Sigmoid colon (tissue), 4 donors: Measurements from ENCODE around the gene RAB7A.
"Not testable (repeated sequence)": the region's sequence is repeated elsewhere in the genome, so short reads cannot be mapped to it uniquely, and the experiment has no call there.

ENCODE experiments used
- POLR2A ChIP-seq, 2 donors: fragments of 450-650 bp; IDR thresholded peaks; one replicate each; pipeline ENCODE4 v1.6.1; 2016; ENCODE audit warnings: antibody characterized with exemption in 2 of 2, mild to moderate bottlenecking in 2 of 2, moderate library complexity in 2 of 2
- POLR2AphosphoS5 ChIP-seq, 4 donors: sonication (generic); formaldehyde crosslinking; IDR thresholded peaks; one replicate each; pipeline ENCODE4 v1.6.1; 2017; ENCODE audit warnings: antibody characterized with exemption in 4 of 4
- TF ChIP-seq, protein P1 (sequence below), 4 experiments: fragments of 450-650 bp in 3 of 4; fragments of 200-600 bp in 1 of 4; IDR thresholded peaks; one replicate each; pipeline ENCODE4 v1.5.1; 2016 to 2019; ENCODE audit warnings: antibody characterized with exemption in 4 of 4, mild to moderate bottlenecking in 3 of 4, moderate library complexity in 2 of 4

DNA sequence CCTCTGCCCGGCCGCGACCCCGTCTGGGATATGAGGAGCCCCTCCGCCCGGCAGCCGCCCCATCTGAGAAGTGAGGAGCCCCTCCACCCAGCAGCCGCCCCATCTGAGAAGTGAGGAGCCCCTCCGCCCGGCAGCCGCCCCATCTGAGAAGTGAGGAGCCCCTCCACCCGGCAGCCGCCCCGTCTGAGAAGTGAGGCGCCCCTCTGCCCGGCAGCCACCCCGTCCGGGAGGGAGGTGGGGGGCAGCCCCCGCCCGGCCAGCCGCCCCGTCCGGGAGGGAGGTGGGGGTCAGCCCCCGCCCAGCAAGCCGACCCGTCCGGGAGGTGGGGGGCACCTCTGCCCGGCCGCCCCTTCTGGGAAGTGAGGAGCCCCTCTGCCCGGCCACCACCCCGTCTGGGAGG lies 47.2 kb downstream of the RAB7A start:
- TF ChIP-seq POLR2AphosphoS5, POLR2A (IDR thresholded peaks at IDR 0.05): not testable (repeated sequence)
- TF ChIP-seq, protein P1, sequence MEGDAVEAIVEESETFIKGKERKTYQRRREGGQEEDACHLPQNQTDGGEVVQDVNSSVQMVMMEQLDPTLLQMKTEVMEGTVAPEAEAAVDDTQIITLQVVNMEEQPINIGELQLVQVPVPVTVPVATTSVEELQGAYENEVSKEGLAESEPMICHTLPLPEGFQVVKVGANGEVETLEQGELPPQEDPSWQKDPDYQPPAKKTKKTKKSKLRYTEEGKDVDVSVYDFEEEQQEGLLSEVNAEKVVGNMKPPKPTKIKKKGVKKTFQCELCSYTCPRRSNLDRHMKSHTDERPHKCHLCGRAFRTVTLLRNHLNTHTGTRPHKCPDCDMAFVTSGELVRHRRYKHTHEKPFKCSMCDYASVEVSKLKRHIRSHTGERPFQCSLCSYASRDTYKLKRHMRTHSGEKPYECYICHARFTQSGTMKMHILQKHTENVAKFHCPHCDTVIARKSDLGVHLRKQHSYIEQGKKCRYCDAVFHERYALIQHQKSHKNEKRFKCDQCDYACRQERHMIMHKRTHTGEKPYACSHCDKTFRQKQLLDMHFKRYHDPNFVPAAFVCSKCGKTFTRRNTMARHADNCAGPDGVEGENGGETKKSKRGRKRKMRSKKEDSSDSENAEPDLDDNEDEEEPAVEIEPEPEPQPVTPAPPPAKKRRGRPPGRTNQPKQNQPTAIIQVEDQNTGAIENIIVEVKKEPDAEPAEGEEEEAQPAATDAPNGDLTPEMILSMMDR (IDR thresholded peaks at IDR 0.05): not testable (repeated sequence)
